HG02970 (cell line): ENCODE measurements around the gene SLC24A4.

Source experiments
- ATAC-seq: cut with Tn5 transposase; IDR thresholded peaks from one replicate; pipeline ENCODE4 v1.9.1; 2021; ENCODE audit warnings: mild to moderate bottlenecking, moderate library complexity, moderate number of reproducible peaks; ENCODE audit not compliant: unreplicated experiment, low FRiP score

The SLC24A4 gene

GRCh38 chr14:92492258-92492657 lies 169.3 kb downstream of the SLC24A4 start:
- no peak for ATAC-seq

DNA sequence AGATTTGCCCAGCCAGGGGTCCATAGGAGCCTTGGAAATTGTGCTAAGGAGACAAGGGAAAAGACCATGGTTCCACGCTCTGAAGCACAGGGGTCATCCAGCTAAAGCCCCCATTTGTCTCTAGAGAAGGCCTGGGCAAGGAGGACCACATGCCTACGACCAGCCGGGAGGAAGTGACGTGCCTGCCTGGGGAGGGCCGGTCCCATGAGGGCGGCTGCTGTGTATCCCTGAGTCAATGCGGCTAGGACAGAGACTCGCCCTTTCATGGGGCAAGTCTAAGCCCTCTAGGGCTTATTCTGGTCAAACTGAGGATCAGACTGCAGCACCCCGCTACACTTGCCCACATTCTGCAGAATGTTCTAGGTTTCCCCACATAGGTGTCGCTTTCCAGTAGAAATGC lies 170.1 kb downstream of the SLC24A4 start:
- no peak for ATAC-seq

GRCh38 chr14:92493492-92493891 lies 170.5 kb downstream of the SLC24A4 start:
- ATAC-seq: no peak

DNA sequence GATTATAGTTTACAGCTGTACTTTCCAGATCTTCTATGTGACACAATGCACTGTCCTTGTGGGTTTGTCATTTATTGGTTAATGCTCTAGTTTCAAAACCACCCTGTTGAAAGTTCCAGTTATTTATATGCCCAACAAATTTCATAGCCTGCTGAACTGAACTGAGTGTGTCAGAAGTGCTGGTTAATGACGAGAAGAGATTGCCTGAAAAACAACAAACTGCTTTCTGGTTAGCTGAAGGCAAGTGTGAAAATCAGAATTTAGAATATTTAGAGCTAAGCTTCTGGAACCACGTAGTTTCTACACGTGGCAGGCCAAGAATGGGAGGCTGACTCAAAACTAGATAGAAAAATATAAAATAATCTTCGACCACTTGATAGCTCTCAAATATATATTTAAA lies 171.5 kb downstream of the SLC24A4 start:
- no peak for ATAC-seq

DNA sequence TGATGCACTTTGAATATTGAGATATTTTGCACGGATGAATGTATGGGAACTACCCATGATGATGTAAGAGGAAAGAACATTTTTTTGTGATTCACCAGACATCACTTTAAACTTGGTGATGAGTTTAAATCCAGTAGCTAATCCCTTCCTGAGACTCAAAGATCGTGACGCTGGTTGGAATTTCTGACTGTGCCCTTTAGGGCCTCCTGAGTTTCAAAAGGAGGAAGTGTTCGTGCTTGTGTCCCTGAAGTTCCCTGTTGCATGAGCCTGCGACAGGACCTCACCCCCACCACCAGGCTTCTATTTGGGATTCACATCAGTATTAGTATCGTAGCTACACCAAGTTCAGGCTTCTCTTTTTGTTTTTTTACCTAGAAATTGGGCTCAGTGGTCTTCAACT lies 172.1 kb downstream of the SLC24A4 start:
- ATAC-seq: no peak

GRCh38 chr14:92496191-92496857 lies 173.4 kb downstream of the SLC24A4 start:
- no peak for ATAC-seq

- ATAC-seq: no peak
These were observed 174.4 kb downstream of the SLC24A4 start for GRCh38 chr14:92497391-92497790.

- no peak for ATAC-seq
These were observed 176.3 kb downstream of the SLC24A4 start for GRCh38 chr14:92499234-92499633.

DNA sequence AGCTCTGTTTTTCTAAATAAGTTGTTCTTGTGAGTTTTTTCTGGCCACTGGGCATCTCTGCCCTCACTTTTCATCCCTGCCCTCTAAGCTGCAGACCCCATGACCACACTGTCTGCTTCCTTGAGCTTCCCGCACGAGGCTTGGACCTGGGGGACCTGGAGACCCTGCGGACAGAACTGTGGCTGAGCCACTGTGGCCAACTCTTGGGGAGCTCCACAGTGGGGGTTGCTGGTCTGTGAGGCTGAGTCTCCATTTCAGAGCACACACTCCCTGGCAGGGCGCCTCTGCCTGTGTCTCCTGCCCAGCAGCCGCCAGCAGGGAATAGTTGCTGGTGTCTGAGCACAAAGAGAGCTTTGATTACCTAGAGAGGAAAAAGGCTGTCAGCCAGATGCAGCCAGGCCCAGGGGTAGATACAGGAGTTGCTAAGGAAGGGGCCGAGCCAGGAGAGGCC lies 177.6 kb downstream of the SLC24A4 start:
- ATAC-seq: no peak

- ATAC-seq: no peak
These were observed 179.0 kb downstream of the SLC24A4 start for GRCh38 chr14:92501891-92502351.

DNA sequence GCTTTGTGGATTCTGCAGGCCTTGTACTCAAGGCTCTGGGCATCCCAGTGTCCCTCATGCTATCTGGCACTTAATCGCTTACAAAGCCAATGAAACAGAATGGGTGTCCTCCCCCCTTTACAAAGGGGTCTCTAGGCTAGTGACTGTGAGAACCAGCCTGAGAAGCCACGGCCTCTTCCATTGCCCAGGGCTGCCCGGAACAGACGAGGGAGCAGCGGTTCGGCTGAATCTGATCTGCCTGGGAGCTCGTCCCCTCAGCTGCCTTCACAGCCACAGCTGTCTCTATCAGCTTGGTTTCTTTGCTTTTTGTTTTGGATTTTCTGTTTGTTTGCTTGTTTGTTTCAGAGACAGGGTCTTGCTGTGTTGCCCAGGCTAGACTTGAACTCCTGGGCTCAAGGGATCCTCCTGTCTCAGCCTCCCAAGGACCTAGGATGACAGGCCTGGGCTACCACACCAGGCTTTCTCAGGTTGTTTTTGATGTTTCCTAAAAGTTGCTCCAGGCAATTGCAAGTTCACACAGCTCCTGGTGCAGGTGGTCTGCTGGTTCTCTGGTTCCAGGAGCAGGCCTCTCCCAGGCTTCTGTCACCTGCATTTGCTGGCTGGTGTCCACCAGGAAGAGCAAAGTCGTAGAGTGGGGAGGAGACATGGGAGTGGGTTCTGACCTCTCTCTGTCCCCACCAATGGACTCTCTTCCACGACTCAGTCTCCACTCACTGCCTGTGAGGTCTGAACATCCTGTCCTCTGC lies 179.7 kb downstream of the SLC24A4 start:
- no peak for ATAC-seq

- ATAC-seq: no peak
These were observed 181.0 kb downstream of the SLC24A4 start for GRCh38 chr14:92503756-92504491.

DNA sequence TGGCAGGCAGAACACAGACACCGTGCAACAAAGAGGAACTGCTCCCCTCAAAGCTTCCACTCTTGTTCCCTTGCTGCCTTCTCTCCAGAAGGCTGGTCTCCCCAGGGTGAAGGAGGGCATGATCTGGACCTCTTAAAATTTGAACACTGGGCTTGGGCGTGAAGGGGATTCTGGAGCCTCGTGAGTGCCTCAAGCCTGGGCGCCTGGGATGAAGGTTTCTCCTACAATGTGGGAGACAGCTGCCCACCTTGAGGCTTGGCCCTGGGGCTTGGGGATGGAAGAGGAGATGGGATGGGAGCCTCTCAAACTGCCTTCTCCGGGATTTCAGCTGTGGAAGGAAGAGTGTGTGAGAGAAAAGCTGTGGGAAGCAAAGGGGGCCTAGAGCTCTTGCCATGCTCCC lies 182.9 kb downstream of the SLC24A4 start:
- no peak for ATAC-seq

DNA sequence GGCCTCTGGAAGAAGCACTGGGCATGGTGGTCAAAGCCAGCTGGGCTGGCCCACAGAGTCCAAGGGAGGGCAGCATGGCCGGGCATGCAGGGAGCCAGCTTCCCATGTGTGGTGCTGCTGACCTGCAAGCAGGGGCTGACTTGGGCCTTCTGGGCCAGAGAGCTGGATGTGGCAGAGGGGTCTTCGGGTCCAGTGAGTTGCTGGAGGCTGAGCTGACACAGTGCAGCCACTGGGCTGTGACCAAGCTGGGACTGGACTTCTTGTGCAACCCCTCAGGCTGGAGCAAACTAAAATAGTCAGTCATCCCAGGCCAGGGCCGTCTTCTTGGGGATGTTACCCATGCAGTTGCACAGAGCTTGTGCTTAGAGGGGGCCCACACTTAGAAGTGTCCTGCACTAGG lies 183.3 kb downstream of the SLC24A4 start:
- no peak for ATAC-seq

- no peak for ATAC-seq
These were observed 184.3 kb downstream of the SLC24A4 start for GRCh38 chr14:92507174-92507768.

DNA sequence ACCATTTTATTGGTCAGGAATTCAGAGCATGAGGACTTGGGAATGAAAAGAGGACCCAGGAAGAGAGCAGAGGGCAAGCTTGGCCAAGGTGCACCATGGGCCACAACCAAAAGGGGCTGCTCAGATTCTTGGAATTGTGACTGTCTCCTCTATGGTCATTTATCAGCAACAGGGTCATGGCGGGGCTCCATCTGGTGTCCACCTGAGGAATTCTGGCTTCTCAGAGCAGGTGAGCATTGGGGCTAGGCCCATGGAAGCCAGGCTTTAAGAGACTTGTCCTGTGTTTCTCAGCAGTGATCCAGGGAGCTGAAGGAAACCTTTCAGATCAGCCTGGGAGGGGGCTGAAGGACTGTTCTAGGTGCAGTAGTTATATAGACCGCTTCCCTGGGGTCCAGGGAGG lies 188.0 kb downstream of the SLC24A4 start:
- no peak for ATAC-seq

GRCh38 chr14:92511453-92512238 lies 188.7 kb downstream of the SLC24A4 start:
- ATAC-seq: no peak

DNA sequence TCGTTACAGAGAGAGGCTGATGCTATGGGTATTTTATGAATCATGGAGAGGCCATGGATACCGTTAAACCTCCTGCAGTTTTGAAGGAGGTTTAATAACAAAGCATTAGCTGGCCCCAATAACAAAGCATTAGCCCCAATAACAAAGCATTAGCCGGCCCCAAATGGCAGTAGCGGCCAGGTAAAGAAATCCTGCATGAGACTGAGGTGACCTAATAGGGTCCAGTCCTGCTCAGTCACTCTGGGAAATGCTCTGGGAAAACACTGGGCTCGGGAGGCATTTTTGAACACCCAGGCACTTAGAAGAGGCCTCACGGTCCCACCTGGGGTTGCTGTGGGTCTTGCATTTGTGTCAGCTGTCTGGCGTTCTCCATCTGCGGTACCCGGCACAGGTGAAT lies 189.8 kb downstream of the SLC24A4 start:
- no peak for ATAC-seq

DNA sequence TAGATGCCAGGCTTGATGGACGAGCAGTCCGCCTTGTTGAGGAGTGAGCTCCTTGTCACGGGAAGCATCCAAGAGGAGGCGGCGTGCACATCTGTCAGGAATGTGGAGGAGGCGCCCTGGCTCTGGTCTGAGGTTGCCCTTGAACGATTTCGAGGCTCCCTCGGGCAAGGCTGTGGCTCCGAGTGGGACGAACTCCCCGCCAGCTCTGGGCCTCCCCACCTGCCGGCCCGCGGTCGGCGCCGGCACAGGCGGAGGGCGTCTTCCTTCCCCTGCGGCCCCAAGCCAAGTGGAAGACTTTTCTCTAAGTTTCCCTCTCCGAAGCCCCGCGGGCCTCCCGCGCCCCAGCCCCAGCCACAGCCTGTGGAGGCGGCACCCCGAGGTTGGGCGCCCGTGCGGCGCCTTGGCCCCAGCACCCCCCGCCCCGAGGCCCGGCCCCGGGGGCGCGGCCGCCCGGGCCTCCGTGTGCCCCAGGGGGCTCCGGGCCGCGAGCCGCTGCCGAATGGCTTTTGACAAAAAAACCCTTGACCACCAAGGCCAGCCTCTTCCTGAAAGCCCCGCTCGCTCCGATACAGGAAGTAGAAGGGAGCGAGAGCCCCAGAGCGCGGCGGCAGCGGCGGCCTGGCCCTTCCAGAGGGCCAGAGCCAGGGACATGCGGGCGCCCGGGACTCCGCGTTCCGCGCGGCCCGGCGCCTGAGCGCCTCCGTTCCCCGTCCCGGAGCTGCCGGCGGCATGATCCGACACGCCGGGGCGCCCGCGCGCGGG lies 190.4 kb downstream of the SLC24A4 start, which contains the start of gene RIN3:
Gene RIN3 (plus strand): TSS at position 578 of the 762 bp plus-strand sequence. CDS start 152 bp downstream, at position 730.
- no peak for ATAC-seq
